Tibial nerve (tissue), 4 donors: ENCODE data around the gene ACLY. TPM values are rescaled to one million over a fixed set of nuclear protein-coding genes. Genes with fewer than 3 reads are reported as not detected.
"Not testable (repeated sequence)": the region's sequence is repeated elsewhere in the genome, so short reads cannot be mapped to it uniquely, and the experiment has no call there.

Experiments used
- DNase-seq, 2 donors: peaks; one replicate each; pipeline ENCODE4 v3.0.0-alpha.2; 2019; ENCODE audit warnings: low spot score in 2 of 2
- H3K27ac ChIP-seq, 4 donors: fragments of 200-600 bp; sonication (generic) in 3 of 4; one replicate each; pipeline ENCODE4 v1.5.1; 2017 to 2019; ENCODE audit warnings: mild to moderate bottlenecking in 1 of 4
- H3K27me3 ChIP-seq, 2 donors: fragments of 200-600 bp; sonication (generic) in 1 of 2; one replicate each; pipeline versions ENCODE4 v1.5.1 to v1.6.0; 2017 to 2019
- H3K36me3 ChIP-seq, 3 donors: fragments of 200-600 bp; sonication (generic); one replicate each; pipeline ENCODE4 v1.5.1; 2018 to 2019
- H3K4me1 ChIP-seq, 4 donors: fragments of 200-600 bp; sonication (generic) in 3 of 4; one replicate each; pipeline ENCODE4 v1.5.1; 2017 to 2019
- H3K4me3 ChIP-seq, 4 donors: fragments of 200-600 bp; sonication (generic) in 3 of 4; one replicate each; pipeline ENCODE4 v1.5.1; 2017 to 2019; ENCODE audit warnings: mild to moderate bottlenecking in 1 of 4, moderate library complexity in 1 of 4
- H3K9me3 ChIP-seq, 4 donors: fragments of 200-600 bp; sonication (generic) in 3 of 4; one replicate each; pipeline ENCODE4 v1.5.1; 2017 to 2019
- CTCF ChIP-seq, 5 experiments: fragments of 200-600 bp in 3 of 5; fragments of 450-650 bp in 2 of 5; sonication (generic) in 3 of 5; IDR thresholded peaks; one replicate each; pipeline ENCODE4 v1.5.1; 2016 to 2019; ENCODE audit warnings: antibody characterized with exemption in 5 of 5, mild to moderate bottlenecking in 3 of 5, moderate library complexity in 2 of 5
- EP300 ChIP-seq, 2 donors: sonication (generic); formaldehyde crosslinking; IDR thresholded peaks; one replicate each; pipeline ENCODE4 v1.6.1; 2017; ENCODE audit warnings: antibody characterized with exemption in 2 of 2, mild to moderate bottlenecking in 1 of 2
- POLR2A ChIP-seq, 2 donors: fragments of 450-650 bp; IDR thresholded peaks; one replicate each; pipeline ENCODE4 v1.6.1; 2017; ENCODE audit warnings: antibody characterized with exemption in 2 of 2, mild to moderate bottlenecking in 2 of 2, moderate library complexity in 2 of 2
- WGBS, 2 donors: methylation state at CpG; one replicate each; pipeline ENCODE4 v1.1.5; 2018; 5-methylcytosine and 5-hydroxymethylcytosine counted together
- total RNA-seq, 4 donors: library from RNA; depleted of rRNA; stranded (reverse); fragments of >200 nt; gene quantifications; one replicate each; pipeline ENCODE4 v1.1.0, GENCODE V29; 2016

Gene ACLY
- total RNA-seq, 4 donors from 2014 or later: 62.8 to 102 (median 72.6) TPM

- H3K27ac ChIP-seq: no peak overlapping the region
- H3K36me3 ChIP-seq: peaks cover 0 to 36% (median 0%) of the 10 kb centered on the region in 3 donors
- no peak for TF ChIP-seq POLR2A (IDR thresholded peaks at IDR 0.05)
- H3K9me3 ChIP-seq: no peaks in the 10 kb centered on the region
- no peak for DNase-seq
- peaks cover 0 to 21% (median 7%) of the 10 kb centered on the region in 4 donors for H3K4me1 ChIP-seq
- H3K4me3 ChIP-seq: no peak overlapping the region
- 31 to 42% methylated on average over 2 of the region's 2 CpGs for WGBS, 2 donors
- H3K27me3 ChIP-seq: no peaks in the 10 kb centered on the region
These were observed 14.2 kb upstream of the ACLY start for GRCh38 chr17:41932816-41933389.

GRCh38 chr17:41931715-41932114, 13.0 kb upstream of the ACLY start:
- Histone ChIP-seq H3K36me3 (peaks cover 0 to 24% (median 0%) of the 10 kb centered on the region in 3 donors), H3K4me1 (peaks cover 0 to 21% (median 7%) of the 10 kb centered on the region in 4 donors)
- WGBS, 2 donors: 84 to 96% methylated on average over 4 of the region's 4 CpGs
- DNase-seq, H3K27ac ChIP-seq, H3K27me3 ChIP-seq, H3K9me3 ChIP-seq, H3K4me3 ChIP-seq: not testable (repeated sequence)

- Histone ChIP-seq H3K27ac (peak overlapping the region; percentile 76 to 87 (median 86)), H3K36me3 (peaks cover 0 to 14% (median 0%) of the 10 kb centered on the region in 3 donors), H3K4me1 (peaks cover 0 to 21% (median 7%) of the 10 kb centered on the region in 4 donors), H3K4me3 (peak overlapping the region; percentile 46 to 61 (median 55))
- DNase-seq, H3K27me3 ChIP-seq, H3K9me3 ChIP-seq: not testable (repeated sequence)
- 49 to 50% methylated on average over 18 of the region's 18 CpGs for WGBS, 2 donors
These were observed 12.0 kb upstream of the ACLY start for GRCh38 chr17:41930833-41931156.

- Histone ChIP-seq H3K9me3 (no peaks in the 10 kb centered on the region), H3K27ac (peak within 1 kb of the TSS; percentile 76 to 87 (median 86))
- 1 to 2% methylated on average over 43 of the region's 43 CpGs for WGBS, 2 donors
These were observed 11.5 kb upstream of the ACLY start, which contains the start of gene ODAD4 for GRCh38 chr17:41930009-41930832. Gene ODAD4, plus strand, starts transcription at chr17:41930617. Its CDS starts 107 bp downstream, at chr17:41930724.

GRCh38 chr17:41928693-41929251, 10.0 kb upstream of the ACLY start:
- peak overlapping the region in 2 of 4 donors; percentile 34 to 87 for H3K27ac ChIP-seq
- H3K4me1 ChIP-seq: peaks cover 0 to 21% (median 7%) of the 10 kb centered on the region in 4 donors
- H3K36me3 ChIP-seq: no peaks in the 10 kb centered on the region
- H3K4me3 ChIP-seq: no peak overlapping the region
- no peaks in the 10 kb centered on the region for H3K27me3 ChIP-seq
- TF ChIP-seq POLR2A (IDR thresholded peaks at IDR 0.05): no peak
- no peak for TF ChIP-seq EP300 (IDR thresholded peaks at IDR 0.05)
- TF ChIP-seq CTCF (IDR thresholded peaks at IDR 0.05): no peak
- no peaks in the 10 kb centered on the region for H3K9me3 ChIP-seq
- DNase-seq: no peak
- WGBS, 2 donors: 76 to 87% methylated on average over 6 of the region's 6 CpGs

More at GRCh38 chr17:41930009-41930832, 11.5 kb upstream of the ACLY start, which contains the start of gene ODAD4:
- Histone ChIP-seq H3K4me3 (peak within 1 kb of the TSS; percentile 46 to 61 (median 55)), H3K36me3 (peaks cover 0 to 9% (median 0%) of the 10 kb centered on the region in 3 donors), H3K4me1 (peaks cover 0 to 21% (median 7%) of the 10 kb centered on the region in 4 donors), H3K27me3 (no peaks in the 10 kb centered on the region)
- peak; percentile 93 to 94 for DNase-seq
- TF ChIP-seq EP300 (IDR thresholded peaks at IDR 0.05): peak; percentile 84 to 94
- peak; percentile 39 to 75 for TF ChIP-seq POLR2A (IDR thresholded peaks at IDR 0.05)
- peak; percentile 31 to 85 (median 53) for TF ChIP-seq CTCF (IDR thresholded peaks at IDR 0.05)

GRCh38 chr17:41925991-41926590, 7.3 kb upstream of the ACLY start:
- Histone ChIP-seq H3K4me1 (peaks cover 0 to 16% (median 5%) of the 10 kb centered on the region in 4 donors), H3K27me3 (no peaks in the 10 kb centered on the region), H3K4me3 (no peak overlapping the region), H3K9me3 (no peaks in the 10 kb centered on the region), H3K27ac (no peak overlapping the region), H3K36me3 (no peaks in the 10 kb centered on the region)
- DNase-seq: no peak
- 90% methylated on average over 7 of the region's 7 CpGs for WGBS, 2 donors
- no peak for TF ChIP-seq CTCF (IDR thresholded peaks at IDR 0.05)
- TF ChIP-seq EP300 (IDR thresholded peaks at IDR 0.05): no peak
- TF ChIP-seq POLR2A (IDR thresholded peaks at IDR 0.05): no peak
